NCI-H2196 treated with DMSO at 0.1 percent for 48 hours (cell line): ENCODE data around the gene CRADD.
"Not testable (repeated sequence)": the region's sequence is repeated elsewhere in the genome, so short reads cannot be mapped to it uniquely, and the experiment has no call there.

ENCODE experiments used
- DNase-seq: peaks from one replicate; lab custom pipeline; 2025; ENCODE audit not compliant: unreplicated experiment; lab: John Stamatoyannopoulos, UW

Gene CRADD

DNA sequence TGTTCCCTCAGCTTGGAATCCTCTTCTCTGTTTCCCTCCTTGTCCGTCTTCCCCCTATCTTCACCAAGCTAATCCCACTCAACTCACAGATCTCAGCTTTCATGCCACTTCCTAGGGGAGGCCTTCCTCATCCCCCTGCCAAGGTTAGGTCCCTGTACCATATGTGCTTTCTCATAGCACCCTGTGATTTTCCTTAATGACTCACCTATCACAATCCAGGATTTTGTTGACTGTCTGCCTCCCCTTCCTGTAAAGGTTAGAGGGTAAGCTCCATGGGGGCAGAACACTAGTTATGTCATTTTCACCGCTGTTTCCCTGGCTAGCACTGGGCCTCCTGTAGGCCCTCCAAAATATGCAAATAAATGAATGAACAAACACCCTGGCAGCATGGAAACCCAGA is 57.6 kb downstream of the CRADD start:
- DNase-seq, result no peak

- DNase-seq, result no peak
Observed at GRCh38 chr12:93736640-93737178, 59.5 kb downstream of the CRADD start.

DNA sequence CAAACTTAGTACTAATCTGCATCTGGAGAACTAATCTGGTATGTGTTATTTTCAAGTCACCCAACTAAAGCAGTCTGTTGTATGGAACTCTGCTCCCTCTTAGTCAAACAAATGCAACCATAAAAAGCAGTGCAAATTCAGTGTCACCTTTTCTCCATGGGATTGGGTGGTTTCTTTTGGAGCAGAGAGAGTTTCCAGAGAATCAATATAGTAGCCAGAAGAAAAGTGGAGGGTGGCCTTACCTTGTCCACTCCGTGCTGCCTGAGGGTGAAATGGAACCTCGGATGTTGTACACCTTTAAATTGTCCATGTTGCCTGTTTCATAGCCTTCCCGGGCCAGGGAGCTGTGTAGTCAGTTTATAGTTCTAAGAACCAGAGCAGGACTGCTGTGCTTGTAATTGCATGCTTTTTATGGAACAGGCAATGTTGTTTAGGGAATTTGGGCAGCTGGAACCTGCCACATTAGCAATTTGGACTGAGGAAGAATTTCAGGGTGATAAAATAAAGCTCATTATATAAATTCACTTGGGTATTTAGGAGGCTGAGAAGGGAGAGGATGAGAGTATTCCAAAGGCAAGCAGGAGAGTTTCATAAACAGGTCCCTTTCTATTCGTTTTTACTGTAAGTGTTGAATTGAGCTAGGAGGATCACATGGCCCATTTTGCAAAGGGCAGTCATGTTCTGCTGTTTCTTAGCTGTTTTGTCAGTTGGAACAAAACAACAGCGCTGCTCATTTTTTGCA is 60.5 kb downstream of the CRADD start:
- no peak for DNase-seq

GRCh38 chr12:93738199-93739058 is 61.3 kb downstream of the CRADD start:
- no peak for DNase-seq

GRCh38 chr12:93740751-93741150 is 63.6 kb downstream of the CRADD start:
- no peak for DNase-seq

DNA sequence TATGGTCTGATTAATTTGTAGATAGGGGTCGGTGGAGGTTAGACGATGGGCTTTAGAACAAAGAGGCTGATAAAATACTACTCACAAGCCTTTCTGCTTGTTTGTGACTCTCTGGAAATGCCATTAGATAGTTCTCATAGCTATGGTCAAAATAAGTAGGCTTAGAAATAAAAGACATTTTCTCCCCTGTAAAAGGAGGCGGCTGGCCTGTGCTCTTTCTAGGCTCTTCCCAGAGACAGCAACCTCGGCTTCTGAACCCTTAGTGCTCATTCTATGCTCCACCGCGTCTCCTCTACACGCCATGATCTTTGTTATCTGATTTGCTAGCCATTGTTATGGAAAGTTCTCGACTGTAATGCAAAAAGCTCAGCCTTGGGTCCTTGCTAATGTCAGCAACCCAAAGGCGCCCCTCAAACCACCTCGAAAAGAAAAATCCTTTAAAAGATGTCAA is 64.5 kb downstream of the CRADD start:
- no peak for DNase-seq

- no peak for DNase-seq
Observed at GRCh38 chr12:93742110-93742934, 65.1 kb downstream of the CRADD start.

- no peak for DNase-seq
Observed at GRCh38 chr12:93743229-93743998, 66.2 kb downstream of the CRADD start.

GRCh38 chr12:93743999-93744689 is 67.0 kb downstream of the CRADD start:
- DNase-seq, result no peak

GRCh38 chr12:93745286-93745685 is 68.1 kb downstream of the CRADD start:
- DNase-seq, result no peak

- no peak for DNase-seq
Observed at GRCh38 chr12:93746572-93747168, 69.5 kb downstream of the CRADD start.

DNA sequence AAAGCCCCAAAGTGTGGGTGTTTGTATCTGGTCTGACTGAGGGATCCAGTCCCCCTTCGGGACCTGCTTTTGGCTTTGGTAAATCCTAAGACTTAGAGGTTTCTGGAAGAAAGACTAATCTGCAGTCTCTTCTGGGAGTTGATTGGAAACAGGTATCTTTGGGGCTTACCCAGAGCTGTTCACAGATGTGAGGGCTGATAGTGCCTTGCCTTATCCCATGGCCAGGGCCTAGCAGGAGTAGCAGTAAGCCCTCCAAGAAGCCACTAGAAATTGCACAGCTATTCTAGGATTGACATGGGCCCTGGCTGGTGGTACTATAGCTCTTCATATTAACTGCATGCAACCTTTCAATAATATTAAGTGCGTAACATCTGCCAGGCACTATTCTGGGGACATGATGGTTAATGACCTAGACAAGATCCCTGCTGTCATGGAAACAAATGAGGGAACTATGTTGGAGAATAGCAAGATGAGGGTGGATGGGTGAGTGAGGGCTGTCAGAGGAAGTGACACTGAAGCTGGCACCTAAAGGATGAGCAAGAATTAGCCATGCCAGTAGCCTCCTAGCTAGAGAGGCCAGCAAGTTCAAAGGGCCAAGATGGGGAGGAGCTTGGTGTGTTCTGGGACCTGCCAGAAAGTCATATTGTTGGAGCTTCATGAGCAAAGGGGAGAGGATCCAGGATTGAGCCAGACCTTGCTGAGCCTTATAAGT is 71.7 kb downstream of the CRADD start:
- no peak for DNase-seq

DNA sequence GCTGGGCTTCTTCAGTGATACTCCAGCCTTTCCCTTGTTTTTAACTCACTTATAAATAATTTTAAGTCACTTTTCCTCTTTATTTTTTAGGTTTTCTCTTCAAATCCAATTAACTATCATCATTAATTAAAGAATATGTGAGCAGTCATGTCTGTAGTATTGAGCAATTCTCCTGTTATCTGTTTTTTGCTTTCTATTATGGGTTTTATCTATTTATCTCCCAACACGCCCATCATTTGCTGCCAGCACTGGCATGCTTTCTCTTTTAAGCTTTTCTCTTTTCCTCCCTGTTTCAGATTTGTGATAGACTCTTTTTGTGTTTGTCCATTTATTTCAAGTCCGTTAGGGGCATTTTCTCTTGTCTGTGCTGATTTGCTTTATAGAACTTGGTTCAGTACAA is 72.3 kb downstream of the CRADD start:
- no peak for DNase-seq

- no peak for DNase-seq
Observed at GRCh38 chr12:93750056-93750455, 72.9 kb downstream of the CRADD start.

DNA sequence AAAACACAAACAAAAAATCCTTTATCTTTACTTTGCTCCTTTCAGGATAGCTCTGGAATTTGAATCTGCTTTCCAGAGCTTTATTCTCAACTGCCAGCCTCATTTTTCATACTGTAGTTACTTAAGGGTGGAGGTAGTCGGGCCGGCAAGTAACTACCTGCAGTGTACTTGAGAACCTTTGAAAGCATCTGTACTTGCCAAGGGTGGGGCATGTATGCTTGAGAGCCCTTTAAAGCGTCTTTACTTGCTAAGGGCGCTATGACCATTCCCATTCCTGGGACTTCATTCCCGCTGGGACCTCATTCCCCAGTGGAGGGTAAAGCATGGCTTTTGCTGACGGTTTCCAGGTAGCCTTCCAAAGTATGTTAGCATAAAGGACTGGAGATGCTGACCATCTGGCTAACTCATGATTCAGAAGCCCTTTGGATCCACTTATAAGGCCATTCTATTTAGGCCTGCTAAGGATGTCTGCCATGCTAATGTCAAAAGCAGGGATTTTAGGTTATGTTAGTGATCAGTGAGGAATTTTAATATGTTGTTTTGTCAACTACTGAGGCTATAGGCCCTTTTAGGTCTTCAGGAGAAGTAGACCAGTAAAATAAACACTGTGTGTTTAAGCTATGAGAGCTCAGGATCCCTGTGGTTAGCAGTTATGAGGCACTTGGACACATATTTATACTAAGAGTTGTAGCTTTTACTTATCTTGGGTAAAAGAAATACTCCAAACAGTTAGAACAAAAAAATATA is 74.9 kb downstream of the CRADD start:
- DNase-seq, result no peak

DNA sequence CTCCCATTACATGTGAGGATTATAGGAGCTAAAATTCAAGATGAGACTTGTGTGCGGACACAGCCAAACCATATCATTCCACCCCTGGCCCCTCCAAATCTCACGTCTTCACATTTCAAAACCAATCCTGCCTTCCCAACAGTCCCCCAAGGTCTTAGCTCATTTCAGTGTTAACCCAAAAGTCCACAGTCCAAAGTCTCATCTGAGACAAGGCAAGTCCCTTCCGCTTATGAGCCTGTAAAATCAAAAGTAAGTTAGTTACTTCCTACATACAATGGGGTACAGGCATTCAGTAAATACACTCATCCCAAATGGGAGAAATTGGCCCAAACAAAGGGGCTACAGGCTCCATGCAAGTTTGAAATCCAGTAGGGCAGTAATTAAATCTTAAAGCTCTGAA is 76.1 kb downstream of the CRADD start:
- DNase-seq, result no peak

DNA sequence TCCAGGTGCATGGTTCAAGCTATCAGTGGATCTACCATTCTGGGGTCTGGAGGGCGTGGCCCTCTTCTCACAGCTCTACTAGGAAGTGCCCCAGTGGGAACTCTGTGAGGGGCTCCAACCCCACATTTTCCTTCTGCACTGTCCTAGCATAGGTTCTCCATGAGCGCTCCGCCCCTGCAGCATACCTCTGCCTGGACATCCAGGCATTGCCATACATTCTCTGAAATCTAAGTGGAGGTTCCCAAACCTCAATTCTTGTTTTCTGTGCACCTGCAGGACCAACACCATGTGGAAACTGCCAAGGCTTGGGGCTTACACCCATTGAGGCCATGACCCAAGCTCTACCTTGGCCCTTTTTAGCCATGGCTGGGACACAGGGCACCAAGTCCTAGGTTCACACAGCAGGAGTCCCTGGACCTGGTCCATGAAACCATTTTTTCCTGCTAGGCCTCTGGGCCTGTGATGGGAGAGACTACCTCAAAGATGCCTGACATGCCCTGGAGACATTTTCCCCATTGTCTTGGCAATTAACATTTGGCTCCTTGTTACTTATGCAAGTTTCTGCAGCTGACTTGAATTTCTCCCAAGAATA is 76.8 kb downstream of the CRADD start:
- no peak for DNase-seq

DNA sequence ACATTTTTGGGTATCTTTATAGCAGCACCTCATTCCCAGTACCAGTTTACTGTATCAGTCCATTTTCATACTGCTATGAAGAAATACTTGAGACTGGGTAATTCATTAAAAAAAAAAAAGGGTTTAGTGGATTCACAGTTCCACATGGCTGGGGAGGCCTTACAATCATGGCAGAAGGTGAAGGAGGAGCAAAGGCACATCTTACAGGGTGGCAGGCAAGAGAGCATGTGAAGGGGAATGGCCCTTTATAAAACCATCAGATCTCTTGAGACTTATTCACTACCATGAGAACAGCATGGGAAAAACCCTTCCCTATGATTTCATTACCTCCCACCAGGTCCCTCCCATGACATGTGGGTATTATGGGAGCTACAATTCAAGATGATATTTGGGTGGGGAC is 77.7 kb downstream of the CRADD start:
- DNase-seq, result not testable (repeated sequence)
